H1 (cell line): ENCODE results near the gene SPN. TPM values are rescaled to one million over a fixed set of nuclear protein-coding genes. Genes with fewer than 3 reads are reported as not detected.
"Not testable (repeated sequence)": the region's sequence is repeated elsewhere in the genome, so short reads cannot be mapped to it uniquely, and the experiment has no call there.

Experiments
- CTCF ChIA-PET: fragments of 300-600 bp; sonication (Branson Sonifier 250); formaldehyde crosslinking; loops from one replicate; lab custom pipeline; 2021; ENCODE audit not compliant: partially characterized antibody; lab: Charles Lee
- POLR2A ChIA-PET: fragments of 300-600 bp; sonication (Branson Sonifier 250); formaldehyde crosslinking; loops from one replicate; lab custom pipeline; 2021; ENCODE audit warnings: inconsistent platforms; ENCODE audit not compliant: partially characterized antibody; lab: Charles Lee
- DNase-seq, 2 experiments: peaks; one replicate each; pipeline versions ENCODE4 v3.0.0 to v3.0.0-alpha.2; 2010 to 2022; ENCODE audit warnings: low spot score in 2 of 2, low read depth in 1 of 2, mixed read lengths in 1 of 2
- FAIRE-seq: peaks from 2 replicates; lab custom pipeline; 2011; peaks lifted over from hg19 to GRCh38; lab: Jason Lieb, UNC
- H2AFZ ChIP-seq: 2 replicates; pipeline ENCODE4 v1.8.1; 2012; ENCODE audit warnings: low read length, inconsistent platforms
- H2AK5ac ChIP-seq: 2 replicates; pipeline ENCODE4 v1.6.1; 2013; ENCODE audit warnings: low read depth, low read length
- H2BK120ac ChIP-seq: replicated peaks from 2 replicates; pipeline ENCODE3; 2013; ENCODE audit warnings: low read depth, low read length, inconsistent platforms
- H2BK12ac ChIP-seq: 2 replicates; pipeline ENCODE4 v1.6.1; 2013; ENCODE audit warnings: low read depth, low read length
- H2BK15ac ChIP-seq: 2 replicates; pipeline ENCODE4 v1.6.1; 2013; ENCODE audit warnings: low read length
- H2BK20ac ChIP-seq: 2 replicates; pipeline ENCODE4 v1.6.1; 2013; ENCODE audit warnings: low read length
- H2BK5ac ChIP-seq: 2 replicates; pipeline ENCODE4 v1.6.1; 2013; ENCODE audit warnings: low read depth, low read length
- H3K14ac ChIP-seq: 2 replicates; pipeline ENCODE4 v1.6.1; 2013; ENCODE audit warnings: inconsistent platforms; ENCODE audit not compliant: insufficient read length
- H3K18ac ChIP-seq: 2 replicates; pipeline ENCODE4 v1.6.1; 2013; ENCODE audit warnings: low read length; ENCODE audit errors: extremely low read depth
- H3K23ac ChIP-seq: 2 replicates; pipeline ENCODE4 v1.6.1; 2013; ENCODE audit warnings: inconsistent platforms; ENCODE audit not compliant: insufficient read length
- H3K23me2 ChIP-seq: 2 replicates; pipeline ENCODE4 v1.6.1; 2013; ENCODE audit warnings: low read depth, low read length
- H3K27ac ChIP-seq: 2 replicates; pipeline ENCODE4 v1.6.1; 2011; ENCODE audit warnings: low read depth, low read length, inconsistent platforms
- H3K27me3 ChIP-seq, 4 experiments: replicated peaks in 1 of 4; 1 replicate in 1 of 4; 2 replicates in 3 of 4; pipeline versions ENCODE4 v1.6.1 to v1.8.1; 2011 to 2013; ENCODE audit warnings: low read length in 3 of 4, mild to moderate bottlenecking in 3 of 4, inconsistent platforms in 2 of 4, mixed read lengths in 2 of 4, moderate library complexity in 1 of 4; ENCODE audit not compliant: control insufficient read depth in 3 of 4, insufficient read depth in 3 of 4; ENCODE audit errors: extremely low read depth in 1 of 4
- H3K36me3 ChIP-seq, 4 experiments: 2 replicates each; pipeline versions ENCODE4 v1.6.1 to v1.8.1; 2011 to 2013; ENCODE audit warnings: mild to moderate bottlenecking in 4 of 4, low read length in 3 of 4, moderate library complexity in 2 of 4, control low read depth in 1 of 4, inconsistent platforms in 1 of 4; ENCODE audit not compliant: insufficient read depth in 4 of 4, control insufficient read depth in 2 of 4
- H3K4ac ChIP-seq: replicated peaks from 2 replicates; pipeline ENCODE3; 2013; ENCODE audit warnings: low read length, low read depth, mixed read lengths, inconsistent platforms; ENCODE audit not compliant: insufficient read length
- H3K4me1 ChIP-seq, 4 experiments: replicated peaks in 1 of 4; 1 replicate in 1 of 4; 2 replicates in 3 of 4; pipeline versions ENCODE4 v1.6.1 to v1.8.1; 2011 to 2013; ENCODE audit warnings: low read length in 3 of 4, inconsistent platforms in 2 of 4, mixed read lengths in 1 of 4; ENCODE audit not compliant: insufficient read depth in 4 of 4, control insufficient read depth in 3 of 4
- H3K4me2 ChIP-seq, 2 experiments: 2 replicates each; pipeline versions ENCODE4 v1.6.1 to v1.8.1; 2011 to 2013; ENCODE audit warnings: low read depth in 2 of 2, low read length in 2 of 2, control low read depth in 1 of 2, inconsistent platforms in 1 of 2, mild to moderate bottlenecking in 1 of 2; ENCODE audit not compliant: insufficient read depth in 1 of 2
- H3K4me3 ChIP-seq, 4 experiments: fragments of 200-600, 300-600 bp in 1 of 4; sonication (generic), shearing (Covaris generic), sonication (Bioruptor Twin) in 1 of 4; 2 replicates each; pipeline versions ENCODE4 v1.5.1 to v1.8.1; 2011 to 2016; ENCODE audit warnings: low read length in 4 of 4, low read depth in 3 of 4, control low read depth in 2 of 4, inconsistent platforms in 2 of 4, mild to moderate bottlenecking in 2 of 4, mixed read lengths in 1 of 4, moderate library complexity in 1 of 4; ENCODE audit not compliant: insufficient read depth in 2 of 4; ENCODE audit errors: extremely low read depth in 1 of 4
- H3K56ac ChIP-seq: replicated peaks from 2 replicates; pipeline ENCODE3; 2013; ENCODE audit warnings: low read depth, mild to moderate bottlenecking, mixed read lengths, low read length, inconsistent platforms; ENCODE audit not compliant: insufficient read length
- H3K79me1 ChIP-seq: 2 replicates; pipeline ENCODE4 v1.6.1; 2013; ENCODE audit warnings: low read depth, low read length, control low read depth
- H3K79me2 ChIP-seq, 2 experiments: 2 replicates each; pipeline versions ENCODE4 v1.6.1 to v1.8.1; 2012 to 2013; ENCODE audit warnings: low read length in 2 of 2, mild to moderate bottlenecking in 2 of 2, inconsistent platforms in 1 of 2; ENCODE audit not compliant: insufficient read depth in 2 of 2, control insufficient read depth in 1 of 2
- H3K9ac ChIP-seq, 4 experiments: replicated peaks in 1 of 4; 1 replicate in 1 of 4; 2 replicates in 3 of 4; pipeline versions ENCODE4 v1.6.1 to v1.8.1; 2011 to 2013; ENCODE audit warnings: low read depth in 3 of 4, low read length in 3 of 4, control low read depth in 2 of 4, mild to moderate bottlenecking in 2 of 4, moderate library complexity in 2 of 4, inconsistent platforms in 1 of 4; ENCODE audit errors: extremely low read depth in 1 of 4
- H3K9me3 ChIP-seq, 2 experiments: 2 replicates each; pipeline versions ENCODE4 v1.6.1 to v1.8.1; 2012 to 2013; ENCODE audit warnings: mild to moderate bottlenecking in 2 of 2, moderate library complexity in 2 of 2, control low read depth in 1 of 2, inconsistent platforms in 1 of 2, low read depth in 1 of 2, low read length in 1 of 2, mixed read lengths in 1 of 2; ENCODE audit not compliant: insufficient read depth in 2 of 2
- H4K20me1 ChIP-seq, 2 experiments: replicated peaks in 1 of 2; 2 replicates each; pipeline versions ENCODE3 to v1.8.1; 2011 to 2013; ENCODE audit warnings: inconsistent platforms in 2 of 2, low read length in 2 of 2, mild to moderate bottlenecking in 1 of 2; ENCODE audit not compliant: insufficient read depth in 2 of 2, control insufficient read depth in 1 of 2
- H4K5ac ChIP-seq: 2 replicates; pipeline ENCODE4 v1.6.1; 2013; ENCODE audit warnings: low read length, low read depth, mixed read lengths, inconsistent platforms; ENCODE audit not compliant: insufficient read length
- H4K8ac ChIP-seq: 2 replicates; pipeline ENCODE4 v1.8.0; 2013; ENCODE audit warnings: mild to moderate bottlenecking, moderate library complexity, low read length, inconsistent platforms; ENCODE audit not compliant: insufficient read depth; ENCODE audit errors: extremely low read depth
- H4K91ac ChIP-seq: replicated peaks from 2 replicates; pipeline ENCODE3; 2013; ENCODE audit warnings: low read length, mixed read lengths, inconsistent platforms; ENCODE audit not compliant: insufficient read length
- WGBS, 2 experiments: shearing (Covaris generic) in 1 of 2; methylation state at CpG; one replicate each; pipeline versions ENCODE4 v1.1.6 to v1.1.7; 2013 to 2015; ENCODE audit warnings: low lambda C conversion rate in 2 of 2, mixed read lengths in 2 of 2, inconsistent platforms in 1 of 2, low coverage in 1 of 2, missing lambda C conversion rate in 1 of 2; ENCODE audit not compliant: insufficient replicate concordance in 2 of 2, insufficient coverage in 1 of 2, insufficient read length in 1 of 2; ENCODE audit errors: extremely low coverage in 1 of 2, missing lambda C conversion rate in 1 of 2; 5-methylcytosine and 5-hydroxymethylcytosine counted together
- polyA plus RNA-seq, 7 experiments: library from polyadenylated mRNA; depleted of rRNA in 3 of 7; stranded (reverse) in 5 of 7; unstranded in 2 of 7; fragments of >200 nt in 5 of 7; fragments of 200-250 nt in 2 of 7; gene quantifications; 1 replicate in 5 of 7; 2 replicates in 1 of 7; 4 replicates in 1 of 7; pipeline versions ENCODE4 v1.2.1 to v1.2.3, GENCODE V29; 2011 to 2013; ENCODE audit warnings: missing spikeins in 2 of 7, mixed read lengths in 2 of 7
- total RNA-seq: library from RNA; stranded (reverse); fragmentation: NEBNext Ultra II Directional; extraction: Animal tissue kit (Norgen Biotek cat#: 25700); gene quantifications from 2 replicates; pipeline ENCODE4 v1.2.1, GENCODE V29; 2021

The SPN gene
- total and polyA plus RNA-seq, 2 of the 8 experiments (the other 6 are each of a cell fraction or from before 2014, with no cell fraction given), result 1.5 to 1.8 TPM

DNA sequence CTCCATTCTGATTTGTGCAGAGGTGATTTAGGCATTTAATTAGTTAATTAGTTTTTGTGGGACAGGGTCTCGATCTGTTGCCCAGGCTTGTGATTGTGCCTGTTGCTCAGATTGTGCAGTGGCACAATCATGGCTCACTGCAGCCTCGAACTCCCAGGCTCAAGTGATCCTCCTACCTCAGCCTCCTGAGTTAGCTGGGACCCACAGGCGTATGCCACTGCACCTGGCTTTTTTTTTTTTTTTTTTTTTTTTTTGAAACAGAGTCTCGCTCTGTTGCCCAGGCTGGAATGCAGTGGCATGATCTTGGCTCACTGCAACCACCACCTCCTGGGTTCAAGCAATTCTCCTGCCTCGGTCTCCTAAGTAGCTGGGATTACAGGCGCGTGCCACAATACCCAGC lies 9.2 kb upstream of the SPN start:
- not testable (repeated sequence) for H2BK120ac ChIP-seq, H3K56ac ChIP-seq, H3K27ac ChIP-seq, H3K18ac ChIP-seq, DNase-seq, H3K14ac ChIP-seq, H3K23me2 ChIP-seq, H3K79me2 ChIP-seq, H4K5ac ChIP-seq, H2BK12ac ChIP-seq, H3K9me3 ChIP-seq, H2BK5ac ChIP-seq, H2AFZ ChIP-seq, H2BK20ac ChIP-seq, H4K8ac ChIP-seq, H3K36me3 ChIP-seq, H3K4me3 ChIP-seq, H3K4me1 ChIP-seq, H2AK5ac ChIP-seq, H3K79me1 ChIP-seq, H3K27me3 ChIP-seq, H3K4ac ChIP-seq, H3K9ac ChIP-seq, H4K20me1 ChIP-seq, H2BK15ac ChIP-seq, H4K91ac ChIP-seq, FAIRE-seq, H3K23ac ChIP-seq, H3K4me2 ChIP-seq
- ChIA-PET CTCF (interaction anchor here (0.9 kb wide), 1 partner anchor 12 kb away, joined by 3 read pairs; no protein-coding TSS in a partner anchor), POLR2A (interaction anchor here (0.9 to 3.3 kb wide), 2 partner anchors 12 to 13 kb away, joined by 3 to 12 read pairs; no protein-coding TSS in a partner anchor)
- 93% methylated on average over 5 of the region's 7 CpGs; no CpG with 5 or more reads in 1 of the 2 experiments for WGBS, 2 experiments
